Uterus (tissue), 2 donors: ENCODE results near the gene TMED6.

Source experiments
- CTCF ChIP-seq, 4 experiments: fragments of 200-600 bp in 2 of 4; fragments of 450-650 bp in 2 of 4; sonication (generic) in 2 of 4; IDR thresholded peaks; one replicate each; pipeline ENCODE4 v1.5.1; 2016 to 2019; ENCODE audit warnings: antibody characterized with exemption in 4 of 4, mild to moderate bottlenecking in 2 of 4, moderate library complexity in 1 of 4
- POLR2A ChIP-seq, 2 donors: fragments of 450-650 bp; IDR thresholded peaks; one replicate each; pipeline ENCODE4 v1.6.1; 2016; ENCODE audit warnings: antibody characterized with exemption in 2 of 2, mild to moderate bottlenecking in 1 of 2, moderate library complexity in 1 of 2

DNA sequence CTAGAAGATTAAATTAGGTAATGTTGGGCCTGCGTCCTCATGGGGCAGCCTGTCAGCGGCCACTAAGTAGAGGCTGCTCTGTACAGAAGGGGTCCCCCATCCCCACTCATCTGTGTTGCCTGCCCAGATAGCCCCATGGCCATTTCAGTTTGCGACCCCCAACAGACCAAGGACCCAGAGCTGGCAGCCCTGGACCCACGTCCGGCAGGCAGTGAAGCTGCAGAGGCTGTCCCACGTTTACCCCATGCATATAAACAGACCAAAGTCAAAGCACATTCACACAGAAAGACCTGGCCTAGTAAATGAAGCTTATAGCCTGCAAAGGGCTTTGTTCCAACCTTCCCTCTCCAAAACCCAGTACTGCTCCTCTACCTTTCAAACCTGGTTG, 25.8 kb downstream of the TMED6 start:
- TF ChIP-seq CTCF (IDR thresholded peaks at IDR 0.05) (no peak), POLR2A (IDR thresholded peaks at IDR 0.05) (no peak)
